ENCODE results near the gene GATA2.

GATA2 gene

DNA sequence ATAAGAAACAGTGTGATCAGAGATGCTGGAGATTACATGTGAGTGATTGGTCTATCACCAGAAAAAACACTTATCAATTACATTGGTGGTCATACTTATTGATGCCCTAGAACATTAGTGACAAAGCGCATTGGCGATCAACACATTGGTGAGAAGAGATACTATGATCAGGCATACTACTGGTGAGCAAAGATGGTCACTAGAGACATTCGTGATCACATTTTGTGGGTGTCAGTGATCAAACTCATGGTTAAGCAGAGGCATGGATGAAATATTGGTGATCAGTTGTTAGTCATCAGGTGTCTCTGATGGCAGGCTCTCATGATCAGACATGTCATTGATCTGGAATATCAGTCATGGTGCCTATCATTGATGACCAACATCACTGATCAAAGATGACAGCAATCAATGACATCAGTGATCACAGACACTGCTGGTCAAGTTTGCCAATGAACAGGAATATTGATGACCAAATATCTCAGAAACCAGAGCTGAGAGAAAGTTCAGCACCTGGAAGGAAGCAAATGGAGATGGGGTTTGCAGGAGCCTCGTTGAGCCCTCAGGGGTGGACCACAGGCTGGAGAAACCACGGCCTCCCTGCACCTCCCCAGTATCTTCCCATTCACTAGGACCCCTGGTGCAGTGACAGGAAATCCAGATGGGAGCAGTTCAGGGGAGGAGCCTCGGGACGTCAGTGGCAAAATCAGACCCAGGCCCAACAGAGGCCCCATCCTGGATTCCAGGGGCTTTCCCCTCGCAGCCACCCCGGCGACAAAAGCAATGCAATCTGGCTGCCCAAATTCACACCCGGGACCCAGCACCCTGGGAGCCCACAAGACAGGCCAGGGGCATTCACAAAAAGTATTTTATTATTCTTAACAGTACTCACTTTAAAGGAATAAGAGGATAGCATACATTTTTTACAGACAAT is 14.2 kb downstream of the GATA2 start:
- peaks cover 61% of the 10 kb centered on the region for H3K27me3 Mint-ChIP-seq
- H3K36me3 Mint-ChIP-seq (ENCODE audit: low read depth), result no peaks in the 10 kb centered on the region
- no peaks in the 10 kb centered on the region for H3K9me3 Mint-ChIP-seq
- H3K27ac Mint-ChIP-seq, result no peak overlapping the region
- H3K4me1 Mint-ChIP-seq (ENCODE audit: low read depth), result peaks cover 11% of the 10 kb centered on the region
- DNase-seq, result no peak
- H3K4me3 Mint-ChIP-seq, result no peak overlapping the region

DNA sequence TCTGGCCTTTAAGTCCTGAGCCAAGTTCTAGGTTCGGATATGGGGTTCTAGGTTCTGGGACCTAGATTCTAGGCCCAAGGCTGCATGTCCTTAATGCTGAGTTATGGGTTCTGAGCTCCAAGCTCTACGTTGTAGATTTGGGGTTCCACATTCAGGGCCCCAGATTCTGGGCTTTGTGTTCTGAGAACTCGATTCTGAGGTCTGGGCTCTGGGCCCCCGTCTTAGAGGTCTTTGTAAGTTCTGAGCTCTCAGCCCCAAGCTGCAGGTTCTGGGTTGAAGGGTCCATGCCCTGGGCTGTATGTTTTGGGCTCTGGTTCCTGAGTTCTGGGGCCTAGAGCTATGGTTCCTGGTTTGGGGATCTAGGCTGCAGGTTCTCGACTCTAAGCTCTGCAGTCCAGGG is 16.3 kb downstream of the GATA2 start:
- no peak for DNase-seq
- no peaks in the 10 kb centered on the region for H3K36me3 Mint-ChIP-seq (ENCODE audit: low read depth)
- no peaks in the 10 kb centered on the region for H3K4me1 Mint-ChIP-seq (ENCODE audit: low read depth)
- H3K27me3 Mint-ChIP-seq, result peaks cover 47% of the 10 kb centered on the region
- no peaks in the 10 kb centered on the region for H3K9me3 Mint-ChIP-seq
- no peak overlapping the region for H3K4me3 Mint-ChIP-seq
- no peak overlapping the region for H3K27ac Mint-ChIP-seq

DNA sequence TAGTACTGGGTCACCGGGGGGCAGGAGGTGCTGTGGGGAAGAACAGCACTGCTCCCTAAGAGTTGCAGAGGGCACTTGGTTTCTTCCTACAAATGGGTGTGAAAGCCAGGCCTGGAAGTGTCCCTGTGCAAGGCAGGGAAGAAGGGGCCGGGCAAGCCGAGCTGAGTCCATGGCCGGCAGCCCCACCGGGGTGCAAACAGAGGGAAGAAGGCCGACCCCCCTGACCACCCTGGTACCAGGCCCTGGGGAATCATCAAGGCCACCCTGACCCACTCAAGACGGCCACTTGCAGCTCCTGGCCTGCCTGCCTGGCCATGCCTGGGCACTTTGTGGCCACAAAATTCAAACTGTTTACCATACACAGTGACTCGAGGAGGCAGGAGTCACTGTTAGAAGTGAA is 17.6 kb downstream of the GATA2 start:
- Mint-ChIP-seq H3K27me3 (peaks cover 43% of the 10 kb centered on the region), H3K9me3 (no peaks in the 10 kb centered on the region), H3K4me3 (no peak overlapping the region), H3K36me3 (ENCODE audit: low read depth) (no peaks in the 10 kb centered on the region), H3K27ac (no peak overlapping the region), H3K4me1 (ENCODE audit: low read depth) (no peaks in the 10 kb centered on the region)
- no peak for DNase-seq

DNA sequence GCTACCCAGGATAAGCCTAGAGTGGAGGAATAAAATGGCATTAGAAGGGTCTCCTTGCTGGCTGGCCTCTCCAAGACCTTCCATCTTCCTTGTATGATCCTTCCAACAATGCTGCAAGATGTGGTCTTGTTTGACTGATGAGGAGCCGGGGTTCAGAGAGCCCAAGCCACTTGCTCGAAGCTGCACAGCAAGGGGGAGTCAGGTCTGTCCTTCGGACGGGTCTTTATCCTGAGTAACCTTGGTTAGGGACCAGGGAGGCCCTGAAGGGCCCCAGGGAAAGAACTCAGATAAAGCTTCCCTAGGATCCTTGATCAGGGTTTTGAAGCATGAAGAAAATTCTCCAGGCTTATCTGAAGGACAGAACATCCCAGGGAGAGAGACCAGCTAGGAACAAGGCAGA is 19.3 kb downstream of the GATA2 start:
- Mint-ChIP-seq H3K27ac (no peak overlapping the region), H3K4me3 (no peak overlapping the region), H3K9me3 (no peaks in the 10 kb centered on the region), H3K27me3 (peaks cover 30% of the 10 kb centered on the region), H3K4me1 (ENCODE audit: low read depth) (no peaks in the 10 kb centered on the region), H3K36me3 (ENCODE audit: low read depth) (no peaks in the 10 kb centered on the region)
- no peak for DNase-seq

DNA sequence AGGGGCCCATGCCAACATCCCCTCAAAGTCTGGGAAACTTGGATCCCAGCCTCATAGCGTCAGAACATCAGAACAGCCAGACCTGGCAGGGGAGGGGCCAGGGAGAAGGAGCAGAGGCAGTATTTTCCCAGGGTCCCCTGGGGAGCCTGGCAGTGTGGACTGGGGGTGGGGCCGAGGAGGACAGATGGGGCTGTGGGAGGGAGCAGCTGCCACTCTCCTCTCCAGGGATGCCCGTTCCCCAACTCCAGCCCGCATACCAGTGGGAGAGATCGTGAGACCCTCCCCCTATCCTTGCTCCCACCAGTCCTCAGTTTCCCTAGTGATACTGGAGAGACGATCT is 19.9 kb downstream of the GATA2 start:
- Mint-ChIP-seq H3K36me3 (ENCODE audit: low read depth) (no peaks in the 10 kb centered on the region), H3K27me3 (peaks cover 25% of the 10 kb centered on the region), H3K4me1 (ENCODE audit: low read depth) (peaks cover 2% of the 10 kb centered on the region), H3K4me3 (no peak overlapping the region), H3K9me3 (no peaks in the 10 kb centered on the region), H3K27ac (no peak overlapping the region)
- DNase-seq, result no peak

DNA sequence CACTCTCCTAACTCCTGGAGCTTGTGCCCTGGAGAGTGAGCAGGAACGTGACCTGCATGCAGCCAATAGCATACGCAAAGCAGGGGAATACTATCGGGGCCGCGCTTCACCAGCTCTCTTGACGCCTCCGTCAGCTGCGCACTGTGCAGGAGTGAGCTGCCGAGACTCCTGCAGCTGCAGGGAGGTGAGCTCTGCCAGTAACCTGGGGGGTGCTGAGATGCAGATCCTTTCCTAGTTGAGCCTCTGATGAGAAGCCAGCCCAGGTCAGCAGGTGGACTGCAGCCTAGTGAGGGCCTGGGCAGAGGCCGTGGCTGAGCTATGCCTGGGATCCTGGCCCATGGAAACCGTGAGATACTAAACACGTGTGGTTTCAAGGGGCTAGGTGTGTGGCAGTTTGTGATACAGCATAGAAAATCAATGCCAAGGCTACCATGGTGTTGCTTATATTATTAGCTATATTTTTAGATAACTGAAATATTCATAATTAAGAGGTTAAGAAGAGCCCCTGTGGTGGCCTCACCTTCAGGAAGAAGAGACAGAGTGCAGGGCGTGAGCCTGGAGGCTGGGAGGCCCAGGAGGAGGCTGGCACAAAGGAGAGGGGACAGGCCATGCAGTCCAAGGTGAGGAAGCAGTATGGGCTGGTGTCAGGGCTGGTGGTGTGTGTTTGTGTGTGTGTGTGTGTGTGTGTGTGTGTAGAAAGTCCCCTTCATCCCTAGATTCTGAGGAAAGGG is 20.4 kb downstream of the GATA2 start:
- DNase-seq, result no peak
- Mint-ChIP-seq H3K4me3 (no peak overlapping the region), H3K36me3 (ENCODE audit: low read depth) (no peaks in the 10 kb centered on the region), H3K4me1 (ENCODE audit: low read depth) (peaks cover 2% of the 10 kb centered on the region), H3K9me3 (no peaks in the 10 kb centered on the region), H3K27me3 (peaks cover 19% of the 10 kb centered on the region), H3K27ac (no peak overlapping the region)

DNA sequence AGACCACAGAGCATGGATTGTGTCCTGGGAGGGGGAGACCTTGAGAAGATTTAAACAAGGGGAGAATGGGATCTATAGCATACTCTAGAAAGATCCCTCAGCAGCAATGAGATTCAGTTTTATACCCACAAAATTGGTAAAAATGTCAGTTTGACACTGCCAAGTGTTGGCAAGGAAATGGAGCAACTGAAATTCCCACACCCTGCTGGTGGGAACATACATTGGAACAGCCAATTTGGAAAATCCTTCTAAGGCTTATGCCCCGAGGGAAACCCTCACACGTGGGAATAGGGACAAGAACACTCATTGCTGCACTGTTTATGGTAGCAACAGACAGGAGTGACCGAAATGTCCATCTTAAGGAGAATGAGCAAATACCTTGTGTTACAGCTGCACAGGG is 21.3 kb downstream of the GATA2 start:
- Mint-ChIP-seq H3K4me1 (ENCODE audit: low read depth) (peaks cover 9% of the 10 kb centered on the region), H3K36me3 (ENCODE audit: low read depth) (no peaks in the 10 kb centered on the region), H3K9me3 (no peaks in the 10 kb centered on the region), H3K27ac (no peak overlapping the region), H3K27me3 (peaks cover 19% of the 10 kb centered on the region), H3K4me3 (no peak overlapping the region)
- DNase-seq, result no peak

DNA sequence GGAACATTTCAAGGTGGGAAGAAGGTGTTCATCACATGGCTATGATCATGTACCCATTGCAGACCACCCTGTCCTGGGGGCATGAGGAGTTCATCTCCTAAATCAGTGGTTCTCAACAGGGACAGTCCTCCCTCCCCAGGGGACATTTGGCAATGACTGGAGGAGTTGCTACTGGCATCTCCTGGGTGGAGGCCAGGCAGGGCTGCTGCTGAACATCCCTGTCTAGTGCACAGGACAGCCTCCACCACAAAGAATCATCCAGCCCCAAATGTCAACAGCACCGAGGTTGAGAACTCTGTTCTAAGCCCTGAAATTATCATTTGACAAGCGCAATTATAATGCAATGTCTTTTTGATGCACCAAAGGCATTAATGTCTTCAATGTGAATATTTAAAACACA is 21.9 kb downstream of the GATA2 start:
- no peak overlapping the region for H3K4me3 Mint-ChIP-seq
- H3K36me3 Mint-ChIP-seq (ENCODE audit: low read depth), result no peaks in the 10 kb centered on the region
- peaks cover 10% of the 10 kb centered on the region for H3K4me1 Mint-ChIP-seq (ENCODE audit: low read depth)
- DNase-seq, result no peak
- H3K9me3 Mint-ChIP-seq, result no peaks in the 10 kb centered on the region
- no peak overlapping the region for H3K27ac Mint-ChIP-seq
- peaks cover 23% of the 10 kb centered on the region for H3K27me3 Mint-ChIP-seq

DNA sequence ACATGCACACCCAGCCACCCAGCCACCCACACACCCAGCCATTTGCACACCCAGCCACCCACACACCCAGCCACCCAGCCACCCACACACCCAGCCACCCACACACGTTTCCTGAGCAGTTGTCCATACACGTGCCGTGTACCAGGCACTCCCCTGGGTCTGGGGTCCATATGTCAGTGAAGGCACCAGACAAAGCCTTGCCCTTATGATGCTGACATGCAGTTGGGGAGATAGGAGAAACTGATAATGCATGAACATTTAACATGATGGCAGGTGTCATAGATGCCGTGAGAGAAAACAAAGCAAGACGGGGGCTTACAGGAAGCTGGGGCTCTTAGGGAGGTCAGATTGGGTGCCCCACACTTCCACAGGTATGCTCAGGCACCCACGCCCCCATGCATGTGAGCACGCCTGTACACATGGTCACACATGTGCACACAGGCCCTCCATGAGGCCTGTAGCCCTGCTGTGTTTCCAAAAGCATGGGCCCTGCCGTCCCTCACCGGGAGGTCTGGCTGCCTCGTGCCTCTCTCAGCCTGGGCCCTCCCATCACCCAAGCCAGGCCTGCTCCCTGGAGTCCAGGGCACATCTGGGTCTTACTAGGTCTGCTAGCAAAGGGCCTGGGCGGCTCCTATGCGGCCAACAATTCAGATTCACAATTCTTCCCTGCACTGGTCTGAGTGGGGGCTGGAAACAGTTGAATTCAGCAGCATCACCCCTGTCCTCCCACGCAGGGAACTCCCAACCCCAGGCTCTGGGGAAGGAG is 22.7 kb downstream of the GATA2 start:
- H3K27me3 Mint-ChIP-seq, result peaks cover 29% of the 10 kb centered on the region
- H3K9me3 Mint-ChIP-seq, result no peaks in the 10 kb centered on the region
- H3K4me1 Mint-ChIP-seq (ENCODE audit: low read depth), result peaks cover 10% of the 10 kb centered on the region
- H3K27ac Mint-ChIP-seq, result no peak overlapping the region
- DNase-seq, result no peak
- no peaks in the 10 kb centered on the region for H3K36me3 Mint-ChIP-seq (ENCODE audit: low read depth)
- no peak overlapping the region for H3K4me3 Mint-ChIP-seq

DNA sequence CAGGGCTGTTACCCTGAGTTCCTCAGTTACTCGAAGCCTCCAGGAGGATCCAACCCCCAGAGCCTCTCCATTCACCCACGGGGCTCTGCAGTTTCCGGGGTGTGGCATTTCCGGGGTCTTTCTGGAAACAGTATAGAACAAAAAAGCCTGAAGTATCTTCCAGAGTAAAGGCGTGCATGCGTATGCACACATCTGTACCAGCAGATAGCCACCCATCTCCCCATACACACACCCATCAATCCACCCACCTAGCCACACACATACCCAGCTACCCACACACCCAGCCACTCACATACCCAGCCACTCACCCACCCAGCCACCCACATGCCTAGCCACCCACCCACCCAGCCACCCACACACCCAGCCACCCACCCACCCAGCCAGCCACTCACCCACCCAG is 23.4 kb downstream of the GATA2 start:
- Mint-ChIP-seq H3K4me3 (no peak overlapping the region), H3K27me3 (peaks cover 30% of the 10 kb centered on the region), H3K9me3 (no peaks in the 10 kb centered on the region), H3K27ac (no peak overlapping the region), H3K36me3 (ENCODE audit: low read depth) (no peaks in the 10 kb centered on the region), H3K4me1 (ENCODE audit: low read depth) (peaks cover 10% of the 10 kb centered on the region)
- no peak for DNase-seq

DNA sequence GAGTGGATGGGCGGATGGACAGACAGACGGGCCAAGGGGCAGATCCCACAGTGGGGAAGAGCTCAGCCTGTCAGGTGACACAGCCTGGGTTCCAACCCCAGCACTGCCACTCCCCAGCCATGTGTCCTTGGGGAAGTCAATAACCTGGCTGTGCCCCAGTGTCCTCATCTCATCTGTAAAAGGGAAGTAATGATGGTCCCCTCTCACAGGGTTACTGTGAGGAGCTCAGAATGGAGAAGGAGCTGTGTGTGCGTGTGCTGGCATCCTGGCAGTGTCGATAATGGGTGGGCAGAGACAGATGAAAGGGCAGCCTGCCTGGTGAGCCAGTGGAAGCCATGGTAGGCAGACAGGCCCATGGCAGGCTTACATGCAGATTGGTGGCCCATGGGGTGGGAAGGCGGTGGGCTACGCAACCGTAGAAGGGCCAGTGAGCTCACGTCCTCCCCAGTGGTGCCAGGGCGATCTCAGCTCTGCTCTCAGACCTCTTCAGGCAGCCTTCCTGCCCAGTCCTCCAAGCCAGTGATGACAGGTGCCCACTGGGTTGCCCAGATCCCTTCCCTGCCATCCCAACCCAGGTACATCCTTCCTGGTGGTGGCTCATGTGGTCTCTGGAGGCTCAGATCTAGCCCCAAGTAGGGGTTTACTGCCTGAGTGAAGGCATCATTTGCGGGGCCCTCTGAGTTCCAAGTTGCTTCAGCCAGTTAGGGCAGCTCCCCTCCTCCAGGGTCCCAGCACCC is 24.0 kb downstream of the GATA2 start:
- Mint-ChIP-seq H3K27me3 (peaks cover 34% of the 10 kb centered on the region), H3K27ac (no peak overlapping the region), H3K36me3 (ENCODE audit: low read depth) (no peaks in the 10 kb centered on the region), H3K4me1 (ENCODE audit: low read depth) (peaks cover 10% of the 10 kb centered on the region), H3K9me3 (no peaks in the 10 kb centered on the region), H3K4me3 (no peak overlapping the region)
- DNase-seq, result no peak

DNA sequence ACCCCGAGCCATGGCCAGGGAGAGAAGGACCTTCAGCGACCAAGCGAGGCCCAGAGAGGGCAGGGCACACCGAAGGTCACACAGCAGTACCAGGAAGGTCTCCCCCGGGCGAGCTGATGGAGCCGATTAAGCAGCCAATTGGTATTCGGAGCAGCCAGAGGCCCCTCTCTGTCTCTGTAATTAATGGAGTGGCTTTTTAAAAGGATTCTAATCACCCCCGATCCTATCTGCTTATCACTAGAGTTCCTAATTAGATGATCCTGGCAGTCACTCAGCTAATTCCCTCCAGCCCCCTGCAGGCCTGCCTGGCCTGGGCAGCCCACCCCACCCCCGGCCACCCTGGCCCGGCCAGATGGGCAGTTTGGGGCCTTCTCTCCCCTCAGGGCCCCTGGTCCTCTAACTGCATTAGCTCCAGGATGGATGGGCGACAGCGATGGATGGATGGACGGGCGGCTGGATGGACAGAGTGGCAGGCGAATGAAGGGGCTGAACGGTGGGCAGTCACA is 24.7 kb downstream of the GATA2 start:
- Mint-ChIP-seq H3K27me3 (peaks cover 36% of the 10 kb centered on the region), H3K27ac (no peak overlapping the region), H3K9me3 (no peaks in the 10 kb centered on the region), H3K4me3 (no peak overlapping the region), H3K36me3 (ENCODE audit: low read depth) (no peaks in the 10 kb centered on the region), H3K4me1 (ENCODE audit: low read depth) (peaks cover 10% of the 10 kb centered on the region)
- DNase-seq, result no peak

DNA sequence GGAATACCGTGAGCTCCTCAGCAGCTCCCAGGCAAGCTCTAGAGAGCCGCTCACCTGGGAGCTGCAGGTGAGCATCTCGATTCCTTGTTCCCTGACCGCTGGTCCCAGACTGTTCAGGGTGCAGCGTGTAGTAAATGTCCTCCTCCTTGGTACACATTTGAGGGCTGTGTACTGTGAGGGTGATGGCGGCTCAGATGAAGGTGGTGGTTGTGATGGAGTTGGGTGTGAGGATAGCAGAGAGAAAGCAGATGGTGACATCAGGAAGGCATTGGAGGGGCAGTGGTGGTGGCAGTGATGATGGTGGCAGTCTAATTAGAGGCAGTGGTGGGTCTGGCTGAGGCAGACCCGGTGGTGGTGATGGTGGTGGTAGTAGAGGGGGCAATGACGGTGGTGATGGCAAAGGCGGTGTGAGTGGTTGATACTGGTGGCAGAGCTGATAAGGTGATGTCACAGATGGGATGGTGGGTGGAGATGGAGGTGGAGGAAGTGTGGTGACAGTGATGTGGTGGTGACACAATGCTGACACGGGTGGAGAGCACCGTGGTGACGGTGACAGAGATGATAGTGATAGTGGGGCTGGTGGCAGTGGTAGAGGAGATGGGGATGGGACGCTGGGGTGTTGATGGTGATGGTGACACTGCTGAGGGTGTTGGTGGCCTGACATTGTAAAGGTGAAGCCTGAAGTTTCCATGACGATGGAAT is 26.0 kb downstream of the GATA2 start, which contains the start of gene DNAJB8:
DNAJB8 (minus strand) TSS at position 51 of the 702 bp plus-strand sequence. CDS start 3,645 bp downstream, outside the sequence.
- no peak within 1 kb of the TSS for H3K27ac Mint-ChIP-seq
- H3K36me3 Mint-ChIP-seq (ENCODE audit: low read depth), result no peaks in the 10 kb centered on the region
- peaks cover 35% of the 10 kb centered on the region for H3K27me3 Mint-ChIP-seq
- DNase-seq, result no peak
- H3K4me1 Mint-ChIP-seq (ENCODE audit: low read depth), result peaks cover 10% of the 10 kb centered on the region
- H3K9me3 Mint-ChIP-seq, result no peaks in the 10 kb centered on the region
- no peak within 1 kb of the TSS for H3K4me3 Mint-ChIP-seq
